HUES6 (cell line): ENCODE data around the gene TRERF1.

Source experiments
- H3K27ac ChIP-seq: 2 replicates; pipeline ENCODE4 v1.7.0; 2013; ENCODE audit warnings: low read depth, mild to moderate bottlenecking, low read length, inconsistent platforms
- H3K27me3 ChIP-seq: 2 replicates; pipeline ENCODE4 v1.6.1; 2013; ENCODE audit warnings: low read length; ENCODE audit not compliant: control insufficient read depth, insufficient read depth
- H3K36me3 ChIP-seq: 2 replicates; pipeline ENCODE4 v1.6.1; 2013; ENCODE audit warnings: low read length; ENCODE audit not compliant: control insufficient read depth, insufficient read depth
- H3K4me1 ChIP-seq: 2 replicates; pipeline ENCODE4 v1.6.1; 2013; ENCODE audit warnings: low read length; ENCODE audit not compliant: control insufficient read depth, insufficient read depth
- H3K4me3 ChIP-seq: 2 replicates; pipeline ENCODE4 v1.5.1; 2013; ENCODE audit warnings: low read depth, low read length
- H3K9ac ChIP-seq: one replicate; pipeline ENCODE4 v1.6.1; 2013; ENCODE audit warnings: mild to moderate bottlenecking, low read length
- H3K9me3 ChIP-seq: 2 replicates; pipeline ENCODE4 v1.6.1; 2013; ENCODE audit warnings: low read depth, low read length; ENCODE audit not compliant: control insufficient read depth, insufficient read depth

TRERF1 gene

GRCh38 chr6:42281570-42281969 lies 170.2 kb downstream of the TRERF1 start:
- peaks cover 24% of the 10 kb centered on the region for H3K4me1 ChIP-seq
- H3K9me3 ChIP-seq: peaks cover 3% of the 10 kb centered on the region; the same call in 1 of the 2 replicates
- H3K9ac ChIP-seq: no peak overlapping the region
- H3K36me3 ChIP-seq: no peaks in the 10 kb centered on the region
- no peak overlapping the region for H3K27ac ChIP-seq
- no peaks in the 10 kb centered on the region for H3K27me3 ChIP-seq
- no peak overlapping the region for H3K4me3 ChIP-seq

DNA sequence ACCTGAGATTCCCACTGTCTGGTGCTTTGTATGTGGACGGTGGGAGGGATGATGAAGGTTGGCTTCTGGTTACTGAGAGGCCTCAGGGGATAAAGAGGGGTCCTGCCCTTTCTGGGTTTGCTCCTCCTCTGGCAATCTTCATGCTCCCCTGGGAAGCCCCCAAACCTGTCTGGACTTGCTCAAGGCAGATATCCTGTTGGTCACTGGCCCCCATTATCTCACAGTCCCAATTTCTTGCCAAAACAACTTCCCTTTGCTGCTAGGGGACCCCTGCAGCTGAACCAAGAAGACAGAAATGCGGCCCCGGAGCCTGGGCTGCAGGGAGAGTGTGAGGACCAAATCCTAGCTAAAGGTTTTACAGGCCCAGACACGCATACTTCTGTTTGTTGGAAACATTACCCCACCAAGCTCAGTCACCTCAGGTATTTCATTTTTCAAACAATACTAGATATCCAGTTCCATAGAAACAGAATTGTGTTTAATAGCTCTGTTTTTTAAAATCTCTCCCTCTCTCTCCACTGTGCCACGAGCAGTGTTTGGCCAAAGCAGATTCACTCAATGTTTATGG lies 170.7 kb downstream of the TRERF1 start:
- H3K27ac ChIP-seq: no peak overlapping the region

GRCh38 chr6:42279966-42280629 lies 171.6 kb downstream of the TRERF1 start:
- H3K27ac ChIP-seq: no peak overlapping the region
- peaks cover 30% of the 10 kb centered on the region for H3K4me1 ChIP-seq
- H3K4me3 ChIP-seq: no peak overlapping the region
- H3K9ac ChIP-seq: no peak overlapping the region
- H3K27me3 ChIP-seq: no peaks in the 10 kb centered on the region
- H3K36me3 ChIP-seq: no peaks in the 10 kb centered on the region
- peaks cover 3% of the 10 kb centered on the region; the same call in 1 of the 2 replicates for H3K9me3 ChIP-seq

More for the DNA sequence above, 170.7 kb downstream of the TRERF1 start:
- Histone ChIP-seq H3K27me3 (no peaks in the 10 kb centered on the region), H3K9me3 (peaks cover 3% of the 10 kb centered on the region; the same call in 1 of the 2 replicates), H3K36me3 (no peaks in the 10 kb centered on the region), H3K4me1 (peaks cover 29% of the 10 kb centered on the region), H3K9ac (no peak overlapping the region), H3K4me3 (no peak overlapping the region)

GRCh38 chr6:42279144-42279781 lies 172.5 kb downstream of the TRERF1 start:
- H3K27ac ChIP-seq: no peak overlapping the region
- no peak overlapping the region for H3K4me3 ChIP-seq
- H3K9me3 ChIP-seq: peaks cover 3% of the 10 kb centered on the region; the same call in 1 of the 2 replicates
- H3K27me3 ChIP-seq: no peaks in the 10 kb centered on the region
- H3K4me1 ChIP-seq: peaks cover 30% of the 10 kb centered on the region
- no peaks in the 10 kb centered on the region for H3K36me3 ChIP-seq
- H3K9ac ChIP-seq: no peak overlapping the region

DNA sequence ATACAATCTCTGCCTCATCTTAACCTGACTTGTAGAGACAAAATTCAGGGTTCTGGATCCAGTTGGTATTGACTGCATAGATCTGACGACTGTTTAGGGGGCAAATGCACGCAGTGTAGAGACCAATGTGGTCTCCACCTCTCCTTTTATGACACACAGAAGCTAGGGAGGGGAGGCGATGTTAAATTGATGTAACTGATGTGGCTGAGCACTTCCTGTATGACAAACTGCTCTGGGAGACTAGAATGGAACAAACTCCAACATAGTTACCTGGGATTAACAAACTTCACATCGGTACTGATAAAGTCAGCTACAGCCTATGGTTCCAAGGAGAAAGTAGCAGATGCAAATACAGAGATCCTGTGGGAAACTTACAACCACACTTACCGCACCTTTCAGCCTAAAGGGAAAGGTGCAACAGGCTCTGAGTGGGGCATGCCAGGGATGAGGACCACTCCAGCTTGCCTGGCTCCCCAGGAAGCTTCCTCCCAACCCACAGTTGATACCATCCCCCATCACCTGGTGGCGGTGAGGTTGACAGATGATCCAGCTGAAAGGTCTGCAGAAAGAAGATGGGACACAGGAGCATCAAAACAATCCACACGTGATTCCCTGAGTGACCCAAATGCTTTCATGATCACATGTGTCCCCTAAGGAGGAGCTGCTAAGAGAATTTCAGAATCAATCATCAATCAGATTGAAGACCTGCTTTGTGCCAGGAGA lies 173.4 kb downstream of the TRERF1 start:
- no peak overlapping the region for H3K27ac ChIP-seq
- H3K27me3 ChIP-seq: no peaks in the 10 kb centered on the region
- peaks cover 3% of the 10 kb centered on the region; the same call in 1 of the 2 replicates for H3K9me3 ChIP-seq
- H3K4me3 ChIP-seq: no peak overlapping the region
- no peaks in the 10 kb centered on the region for H3K36me3 ChIP-seq
- peaks cover 30% of the 10 kb centered on the region for H3K4me1 ChIP-seq
- H3K9ac ChIP-seq: no peak overlapping the region

DNA sequence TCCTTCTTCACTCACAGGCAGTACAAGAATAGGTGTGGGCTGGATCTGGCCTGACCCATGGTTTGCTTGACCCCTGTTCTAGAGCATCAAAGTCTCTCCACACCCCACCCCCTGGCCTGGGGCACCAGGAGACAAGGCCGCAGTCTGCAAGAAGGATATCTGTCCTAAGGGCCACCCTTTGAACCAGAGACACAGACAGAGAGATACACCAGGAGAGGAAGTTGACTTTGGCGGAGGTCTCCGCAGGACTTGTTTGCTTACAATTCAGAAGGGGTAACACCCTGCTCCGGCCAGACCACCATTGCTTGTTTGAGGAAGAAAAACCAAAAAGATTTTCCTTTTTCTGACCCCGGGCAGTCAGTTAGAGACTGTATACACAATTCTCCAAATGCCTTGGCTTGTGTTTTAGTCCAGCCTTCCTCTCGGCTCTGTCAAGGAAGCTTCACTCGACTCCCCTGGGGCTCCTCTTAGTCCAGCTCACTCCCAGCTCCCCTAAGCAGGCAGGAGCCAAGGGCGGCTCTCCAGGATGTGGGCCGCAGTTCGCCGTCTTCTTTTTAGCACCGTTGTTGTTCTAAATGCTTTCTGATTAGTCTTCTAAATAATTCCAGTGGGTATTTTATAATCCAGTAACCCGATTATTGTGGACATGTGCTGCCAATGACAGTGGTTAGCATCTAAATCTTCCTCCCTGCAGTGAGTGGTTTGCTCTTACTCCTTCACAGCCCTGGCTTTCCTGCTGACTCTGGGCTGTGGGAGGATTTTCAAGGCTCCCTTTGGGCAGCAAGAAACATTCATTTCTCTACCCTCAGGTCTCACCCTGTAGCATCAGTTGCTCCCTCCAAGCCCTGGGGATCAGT lies 175.5 kb downstream of the TRERF1 start:
- no peaks in the 10 kb centered on the region for H3K9me3 ChIP-seq
- H3K9ac ChIP-seq: no peak overlapping the region
- H3K27me3 ChIP-seq: no peaks in the 10 kb centered on the region
- H3K27ac ChIP-seq: no peak overlapping the region
- no peaks in the 10 kb centered on the region for H3K36me3 ChIP-seq
- H3K4me1 ChIP-seq: peaks cover 27% of the 10 kb centered on the region
- H3K4me3 ChIP-seq: no peak overlapping the region

GRCh38 chr6:42275376-42276033 lies 176.2 kb downstream of the TRERF1 start:
- no peak overlapping the region for H3K4me3 ChIP-seq
- no peak overlapping the region for H3K9ac ChIP-seq
- H3K36me3 ChIP-seq: no peaks in the 10 kb centered on the region
- no peaks in the 10 kb centered on the region for H3K27me3 ChIP-seq
- peaks cover 19% of the 10 kb centered on the region for H3K4me1 ChIP-seq
- no peaks in the 10 kb centered on the region for H3K9me3 ChIP-seq
- no peak overlapping the region for H3K27ac ChIP-seq

GRCh38 chr6:42274898-42275297 lies 176.8 kb downstream of the TRERF1 start:
- H3K4me1 ChIP-seq: peaks cover 18% of the 10 kb centered on the region
- H3K27me3 ChIP-seq: no peaks in the 10 kb centered on the region
- H3K9ac ChIP-seq: no peak overlapping the region
- no peak overlapping the region for H3K27ac ChIP-seq
- no peaks in the 10 kb centered on the region for H3K36me3 ChIP-seq
- no peak overlapping the region for H3K4me3 ChIP-seq
- H3K9me3 ChIP-seq: no peaks in the 10 kb centered on the region

DNA sequence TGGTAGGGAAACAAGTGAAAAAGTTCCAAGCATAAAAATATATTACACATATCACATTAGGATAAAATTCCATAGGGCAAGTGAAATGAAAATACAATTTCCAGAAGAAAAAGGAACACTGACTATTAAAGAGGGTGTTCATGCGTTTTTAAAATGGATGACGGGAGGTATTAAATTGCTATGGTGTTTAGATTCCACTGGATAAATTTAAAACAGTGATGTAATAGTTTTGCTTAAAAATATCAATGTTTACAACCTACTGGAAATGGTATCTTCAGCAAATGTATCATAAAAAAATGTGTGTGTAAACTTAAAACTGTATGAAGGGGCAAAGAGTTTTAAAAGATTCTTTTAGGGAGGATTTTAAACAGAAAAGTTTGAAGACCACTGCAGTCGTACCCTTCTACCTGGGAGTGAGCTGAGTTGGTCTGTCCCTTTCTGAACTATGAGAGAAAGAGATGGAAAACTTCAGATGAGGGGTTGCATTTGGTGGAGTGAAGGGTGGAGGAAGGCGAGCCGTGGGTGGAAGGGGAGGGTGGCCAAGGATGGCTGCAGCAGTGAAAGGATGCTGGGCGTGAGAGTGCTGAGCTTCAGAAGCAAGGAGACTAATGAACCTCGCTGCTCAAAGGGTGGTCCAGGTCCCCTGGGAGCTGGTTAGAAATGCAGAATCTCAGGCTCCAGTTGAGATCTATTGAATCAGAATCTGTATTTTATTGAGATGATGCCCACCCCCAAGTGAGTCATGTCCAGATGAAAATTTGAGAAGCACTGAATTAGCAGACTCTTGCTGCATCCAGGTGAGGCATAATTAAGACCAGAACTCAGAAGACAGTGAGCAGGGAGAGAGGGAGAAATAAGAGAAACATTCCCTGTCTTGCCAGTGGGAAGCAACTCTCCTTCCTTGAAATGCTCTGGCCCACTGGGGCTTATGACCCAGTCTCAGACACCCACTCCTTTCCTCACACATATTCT lies 179.6 kb downstream of the TRERF1 start:
- Histone ChIP-seq H3K4me3 (no peak overlapping the region), H3K27ac (no peak overlapping the region), H3K27me3 (no peaks in the 10 kb centered on the region), H3K4me1 (peaks cover 14% of the 10 kb centered on the region), H3K9ac (no peak overlapping the region), H3K36me3 (peaks cover 7% of the 10 kb centered on the region; the same call in 1 of the 2 replicates), H3K9me3 (no peaks in the 10 kb centered on the region)
